Activated naive CD4-positive, alpha-beta T cell treated with anti-CD3 and anti-CD28 coated beads, Interleukin-2, amount 50 U/mL, for 16 hours (primary cell): Measurements from ENCODE around the gene PYDC1.
A peak's percentile ranks its signal among the peaks of the same experiment; 100 is the strongest.
"Not testable (repeated sequence)": the region's sequence is repeated elsewhere in the genome, so short reads cannot be mapped to it uniquely, and the experiment has no call there.

Source experiments
- DNase-seq: peaks from one replicate; pipeline ENCODE4 v3.0.0-alpha.2; 2020

Gene PYDC1

GRCh38 chr16:31221357-31222160, 4.6 kb upstream of the PYDC1 start:
- no peak for DNase-seq

GRCh38 chr16:31219154-31219741, 2.3 kb upstream of the PYDC1 start:
- no peak for DNase-seq

- DNase-seq, result no peak
These were observed 198 bp upstream of the PYDC1 start for GRCh38 chr16:31217136-31217530.

GRCh38 chr16:31215287-31216162, 1.4 kb downstream of the PYDC1 start:
- DNase-seq, result peak; percentile 23

GRCh38 chr16:31214708-31215286, 2.1 kb downstream of the PYDC1 start:
- no peak for DNase-seq

- DNase-seq, result no peak
These were observed 2.8 kb downstream of the PYDC1 start, which contains the start of gene TRIM72 for GRCh38 chr16:31213877-31214707. TRIM72 (plus strand) TSS chr16:31214119; CDS start chr16:31214739, 620 bp downstream.

GRCh38 chr16:31213342-31213741, 3.6 kb downstream of the PYDC1 start:
- DNase-seq, result no peak

- no peak for DNase-seq
These were observed 10.2 kb downstream of the PYDC1 start for GRCh38 chr16:31206776-31207175.

- no peak for DNase-seq
These were observed 11.9 kb downstream of the PYDC1 start for GRCh38 chr16:31204871-31205666.

- no peak for DNase-seq
These were observed 14.2 kb downstream of the PYDC1 start, which contains the start of gene PYCARD for GRCh38 chr16:31202414-31203375. PYCARD (minus strand) TSS chr16:31202760; CDS start chr16:31202690, 70 bp downstream.

- DNase-seq, result peak; percentile 36
These were observed 15.1 kb downstream of the PYDC1 start for GRCh38 chr16:31201582-31202413.

- peak; percentile 53 for DNase-seq
These were observed 15.9 kb downstream of the PYDC1 start for GRCh38 chr16:31200821-31201568.

- not testable (repeated sequence) for DNase-seq
These were observed 16.8 kb downstream of the PYDC1 start for GRCh38 chr16:31200111-31200510.

- DNase-seq, result no peak
These were observed 17.4 kb downstream of the PYDC1 start for GRCh38 chr16:31199430-31200041.

- DNase-seq, result no peak
These were observed 18.6 kb downstream of the PYDC1 start for GRCh38 chr16:31198207-31198882.

- DNase-seq, result no peak
These were observed 20.4 kb downstream of the PYDC1 start for GRCh38 chr16:31196324-31197088.
